Fibroblast of lung (primary cell): ENCODE results near the gene ACADL. TPM values are rescaled to one million over a fixed set of nuclear protein-coding genes. Genes with fewer than 3 reads are reported as not detected.
A peak's percentile ranks its signal among the peaks of the same experiment; 100 is the strongest.

Experiments used
- DNase-seq, 2 donors: peaks; one replicate each; pipeline versions ENCODE4 v3.0.0 to v3.0.0-alpha.2; 2010; ENCODE audit warnings: low read depth in 2 of 2
- H2AFZ ChIP-seq: 2 replicates; pipeline ENCODE4 v1.5.1; 2012; ENCODE audit warnings: low read length, control low read depth, inconsistent platforms
- H3K27ac ChIP-seq: 2 replicates; pipeline ENCODE4 v1.5.1; 2011; ENCODE audit warnings: low read length, control low read depth; ENCODE audit not compliant: insufficient read depth
- H3K27me3 ChIP-seq: 2 replicates; pipeline ENCODE4 v1.5.1; 2011; ENCODE audit warnings: mild to moderate bottlenecking, low read length; ENCODE audit not compliant: control insufficient read depth, insufficient read depth
- H3K36me3 ChIP-seq: 2 replicates; pipeline ENCODE4 v1.5.1; 2011; ENCODE audit warnings: low read length; ENCODE audit not compliant: control insufficient read depth, insufficient read depth
- H3K4me1 ChIP-seq: 2 replicates; pipeline ENCODE4 v1.5.1; 2011; ENCODE audit warnings: low read length; ENCODE audit not compliant: control insufficient read depth, insufficient read depth; ENCODE audit errors: extremely low read depth
- H3K4me2 ChIP-seq: 2 replicates; pipeline ENCODE4 v1.5.1; 2011; ENCODE audit warnings: low read length, control low read depth; ENCODE audit not compliant: insufficient read depth; ENCODE audit errors: extremely low read depth
- H3K4me3 ChIP-seq, 4 experiments: fragments of 200-600 bp in 1 of 4; sonication (generic) in 1 of 4; replicated peaks in 1 of 4; 2 replicates each; pipeline ENCODE4 v1.5.1; 2011 to 2016; ENCODE audit warnings: low read length in 4 of 4, low read depth in 3 of 4, mild to moderate bottlenecking in 3 of 4, control low read depth in 2 of 4, inconsistent platforms in 1 of 4, mixed read lengths in 1 of 4; ENCODE audit not compliant: insufficient read depth in 1 of 4; ENCODE audit errors: control extremely low read depth in 1 of 4
- H3K79me2 ChIP-seq: 2 replicates; pipeline ENCODE4 v1.5.1; 2012; ENCODE audit warnings: mild to moderate bottlenecking, low read length, inconsistent platforms; ENCODE audit not compliant: control insufficient read depth, insufficient read depth
- H3K9ac ChIP-seq: 2 replicates; pipeline ENCODE4 v1.5.1; 2011; ENCODE audit warnings: mild to moderate bottlenecking, low read length, control low read depth; ENCODE audit not compliant: insufficient read depth
- H3K9me3 ChIP-seq: 2 replicates; pipeline ENCODE4 v1.5.1; 2012; ENCODE audit warnings: low read depth, low read length; ENCODE audit not compliant: control insufficient read depth, insufficient read depth
- H4K20me1 ChIP-seq: 2 replicates; pipeline ENCODE4 v1.5.1; 2011; ENCODE audit warnings: low read length; ENCODE audit not compliant: control insufficient read depth, insufficient read depth; ENCODE audit errors: extremely low read depth
- CTCF ChIP-seq, 2 donors: IDR thresholded peaks in 1 of 2; conservative IDR thresholded peaks in 1 of 2; 1 replicate in 1 of 2; 2 replicates in 1 of 2; pipeline ENCODE4 v1.5.1; 2011 to 2012; ENCODE audit warnings: low read length in 2 of 2, control low read depth in 1 of 2, inconsistent platforms in 1 of 2, low read depth in 1 of 2, mild to moderate bottlenecking in 1 of 2
- EZH2 ChIP-seq: IDR thresholded peaks from 2 replicates; pipeline ENCODE4 v1.5.1; 2012; ENCODE audit warnings: low read length, control low read depth, mild to moderate bottlenecking; ENCODE audit errors: missing control alignments
- polyA plus RNA-seq, 2 donors: library from polyadenylated mRNA; depleted of rRNA in 1 of 2; stranded (reverse) in 1 of 2; unstranded in 1 of 2; fragments of >200 nt; gene quantifications; 2 replicates each; pipeline ENCODE4 v1.2.1, GENCODE V29; 2011 to 2012; ENCODE audit warnings: missing spikeins in 1 of 2
- total RNA-seq: library from RNA; depleted of rRNA; stranded (reverse); fragments of >200 nt; gene quantifications from 2 replicates; pipeline ENCODE4 v1.2.1, GENCODE V29; 2014

The ACADL gene
- total and polyA plus RNA-seq, 2 donors (not counting 1 experiment from before 2014, with no cell fraction given) = 0.03 to 0.50 TPM

- H3K9ac ChIP-seq = no peak overlapping the region
- H3K4me2 ChIP-seq = peak overlapping the region; percentile 53
- H4K20me1 ChIP-seq = no peaks in the 10 kb centered on the region
- peak overlapping the region; percentile 23 for H2AFZ ChIP-seq
- peak; percentile 40 to 76 for DNase-seq
- TF ChIP-seq CTCF (conservative IDR thresholded peaks at IDR 0.05 in 1 of 2, IDR thresholded peaks at IDR 0.05 in 1 of 2; ENCODE audit: low read depth in 1 of 2, low read length in 2 of 2) = peak; percentile 48 to 67
- no peak for TF ChIP-seq EZH2
- no peaks in the 10 kb centered on the region for H3K36me3 ChIP-seq
- H3K27ac ChIP-seq = no peak overlapping the region
- H3K79me2 ChIP-seq = no peaks in the 10 kb centered on the region
- H3K27me3 ChIP-seq = no peaks in the 10 kb centered on the region
- H3K9me3 ChIP-seq = no peaks in the 10 kb centered on the region
- H3K4me3 ChIP-seq = peak overlapping the region; percentile 17 to 70 (median 33)
- peaks cover 2% of the 10 kb centered on the region for H3K4me1 ChIP-seq
These were observed 30.0 kb downstream of the ACADL start for GRCh38 chr2:210195101-210195852.

GRCh38 chr2:210190345-210190744 is 34.9 kb downstream of the ACADL start:
- Histone ChIP-seq H3K4me3 (no peak overlapping the region), H2AFZ (no peak overlapping the region), H3K36me3 (no peaks in the 10 kb centered on the region), H3K27me3 (no peaks in the 10 kb centered on the region), H4K20me1 (no peaks in the 10 kb centered on the region), H3K9me3 (no peaks in the 10 kb centered on the region), H3K4me2 (no peak overlapping the region), H3K9ac (no peak overlapping the region), H3K79me2 (no peaks in the 10 kb centered on the region), H3K4me1 (no peaks in the 10 kb centered on the region), H3K27ac (no peak overlapping the region)
- TF ChIP-seq EZH2 = no peak
- no peak for TF ChIP-seq CTCF (conservative IDR thresholded peaks at IDR 0.05 in 1 of 2, IDR thresholded peaks at IDR 0.05 in 1 of 2; ENCODE audit: low read depth in 1 of 2, low read length in 2 of 2)
- no peak for DNase-seq

GRCh38 chr2:210189452-210190138 is 35.7 kb downstream of the ACADL start:
- Histone ChIP-seq H3K4me3 (no peak overlapping the region), H2AFZ (no peak overlapping the region), H3K79me2 (no peaks in the 10 kb centered on the region), H4K20me1 (no peaks in the 10 kb centered on the region), H3K4me1 (no peaks in the 10 kb centered on the region), H3K9ac (no peak overlapping the region), H3K9me3 (no peaks in the 10 kb centered on the region), H3K4me2 (no peak overlapping the region), H3K27me3 (no peaks in the 10 kb centered on the region), H3K36me3 (no peaks in the 10 kb centered on the region), H3K27ac (no peak overlapping the region)
- TF ChIP-seq EZH2 (no peak), CTCF (conservative IDR thresholded peaks at IDR 0.05 in 1 of 2, IDR thresholded peaks at IDR 0.05 in 1 of 2; ENCODE audit: low read depth in 1 of 2, low read length in 2 of 2) (no peak)
- DNase-seq = no peak
